Nephron (organoid): Measurements from ENCODE around the gene PLEKHA3.

ENCODE experiments used
- H3K27ac Mint-ChIP-seq, 3 experiments: 2 replicates each; pipeline ENCODE4 v1.8.0; 2020; ENCODE audit warnings: mixed read lengths in 3 of 3, mild to moderate bottlenecking in 2 of 3, moderate library complexity in 1 of 3
- H3K27me3 Mint-ChIP-seq: 2 replicates; pipeline ENCODE4 v1.8.0; 2021; ENCODE audit warnings: low read depth, mild to moderate bottlenecking, moderate library complexity, mixed read lengths
- H3K36me3 Mint-ChIP-seq: 2 replicates; pipeline ENCODE4 v1.8.0; 2020; ENCODE audit warnings: low read depth, mixed read lengths
- H3K4me1 Mint-ChIP-seq: 2 replicates; pipeline ENCODE4 v1.8.0; 2020; ENCODE audit warnings: mixed read lengths
- H3K4me3 Mint-ChIP-seq, 3 experiments: 2 replicates each; pipeline ENCODE4 v1.8.0; 2020; ENCODE audit warnings: mild to moderate bottlenecking in 3 of 3, mixed read lengths in 3 of 3, moderate library complexity in 2 of 3
- H3K9me3 Mint-ChIP-seq: 2 replicates; pipeline ENCODE4 v1.8.0; 2020; ENCODE audit warnings: mixed read lengths
- TF ChIP-seq, protein P1 (sequence below), 3 experiments: fragments of 200-600 bp; sonication (generic); IDR thresholded peaks; one replicate each; pipeline ENCODE4 v1.5.0; 2021; ENCODE audit warnings: antibody characterized with exemption in 3 of 3; ENCODE audit not compliant: unreplicated experiment in 3 of 3

The PLEKHA3 gene

DNA sequence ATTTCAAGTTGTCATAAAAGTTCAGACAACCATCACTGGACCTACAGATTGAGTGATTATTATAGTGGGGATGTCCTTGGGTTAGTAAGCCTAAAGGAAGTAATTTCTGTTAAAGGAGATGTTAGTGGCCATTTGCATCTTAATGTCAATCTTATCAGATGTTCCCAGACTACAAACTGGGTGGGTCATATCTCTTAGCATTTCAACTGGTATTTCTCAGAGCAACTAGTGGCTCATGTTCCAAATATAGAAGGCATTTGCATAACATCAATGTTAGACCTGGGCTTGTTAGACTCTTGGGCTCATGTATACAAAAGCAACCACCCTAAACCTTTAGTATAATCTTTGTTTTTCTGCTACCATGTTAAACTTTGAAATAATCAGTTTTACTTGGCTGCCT is 17.9 kb downstream of the PLEKHA3 start:
- no peaks in the 10 kb centered on the region for H3K9me3 Mint-ChIP-seq
- H3K4me1 Mint-ChIP-seq = no peaks in the 10 kb centered on the region
- no peaks in the 10 kb centered on the region for H3K27me3 Mint-ChIP-seq
- H3K4me3 Mint-ChIP-seq = no peak overlapping the region
- TF ChIP-seq, protein P1, sequence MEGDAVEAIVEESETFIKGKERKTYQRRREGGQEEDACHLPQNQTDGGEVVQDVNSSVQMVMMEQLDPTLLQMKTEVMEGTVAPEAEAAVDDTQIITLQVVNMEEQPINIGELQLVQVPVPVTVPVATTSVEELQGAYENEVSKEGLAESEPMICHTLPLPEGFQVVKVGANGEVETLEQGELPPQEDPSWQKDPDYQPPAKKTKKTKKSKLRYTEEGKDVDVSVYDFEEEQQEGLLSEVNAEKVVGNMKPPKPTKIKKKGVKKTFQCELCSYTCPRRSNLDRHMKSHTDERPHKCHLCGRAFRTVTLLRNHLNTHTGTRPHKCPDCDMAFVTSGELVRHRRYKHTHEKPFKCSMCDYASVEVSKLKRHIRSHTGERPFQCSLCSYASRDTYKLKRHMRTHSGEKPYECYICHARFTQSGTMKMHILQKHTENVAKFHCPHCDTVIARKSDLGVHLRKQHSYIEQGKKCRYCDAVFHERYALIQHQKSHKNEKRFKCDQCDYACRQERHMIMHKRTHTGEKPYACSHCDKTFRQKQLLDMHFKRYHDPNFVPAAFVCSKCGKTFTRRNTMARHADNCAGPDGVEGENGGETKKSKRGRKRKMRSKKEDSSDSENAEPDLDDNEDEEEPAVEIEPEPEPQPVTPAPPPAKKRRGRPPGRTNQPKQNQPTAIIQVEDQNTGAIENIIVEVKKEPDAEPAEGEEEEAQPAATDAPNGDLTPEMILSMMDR (IDR thresholded peaks at IDR 0.05; ENCODE audit: unreplicated experiment in 3 of 3) = no peak
- no peak overlapping the region for H3K27ac Mint-ChIP-seq
- peaks cover 72% of the 10 kb centered on the region for H3K36me3 Mint-ChIP-seq

DNA sequence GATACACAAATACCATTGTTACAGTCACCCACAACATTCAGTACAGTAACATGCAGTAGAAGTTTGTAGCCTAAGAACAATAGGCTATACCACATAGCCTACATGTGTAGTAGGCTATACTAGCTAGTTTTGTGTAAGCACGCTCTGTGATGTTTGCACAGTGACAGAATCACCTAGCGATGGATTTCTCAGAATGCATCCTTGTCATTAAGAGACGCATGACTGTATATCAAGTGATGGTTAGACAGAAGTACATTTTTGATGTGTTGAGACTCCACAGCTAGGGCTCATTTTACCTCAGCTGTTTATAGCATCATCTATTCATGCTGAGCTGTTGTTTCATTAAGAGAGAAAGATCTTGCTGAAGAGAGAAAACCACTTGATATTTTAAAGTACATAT is 19.4 kb downstream of the PLEKHA3 start:
- peaks cover 69% of the 10 kb centered on the region for H3K36me3 Mint-ChIP-seq
- H3K4me3 Mint-ChIP-seq = no peak overlapping the region
- no peaks in the 10 kb centered on the region for H3K9me3 Mint-ChIP-seq
- TF ChIP-seq, protein P1 (IDR thresholded peaks at IDR 0.05; ENCODE audit: unreplicated experiment in 3 of 3) = no peak
- H3K4me1 Mint-ChIP-seq = no peaks in the 10 kb centered on the region
- H3K27ac Mint-ChIP-seq = no peak overlapping the region
- no peaks in the 10 kb centered on the region for H3K27me3 Mint-ChIP-seq

DNA sequence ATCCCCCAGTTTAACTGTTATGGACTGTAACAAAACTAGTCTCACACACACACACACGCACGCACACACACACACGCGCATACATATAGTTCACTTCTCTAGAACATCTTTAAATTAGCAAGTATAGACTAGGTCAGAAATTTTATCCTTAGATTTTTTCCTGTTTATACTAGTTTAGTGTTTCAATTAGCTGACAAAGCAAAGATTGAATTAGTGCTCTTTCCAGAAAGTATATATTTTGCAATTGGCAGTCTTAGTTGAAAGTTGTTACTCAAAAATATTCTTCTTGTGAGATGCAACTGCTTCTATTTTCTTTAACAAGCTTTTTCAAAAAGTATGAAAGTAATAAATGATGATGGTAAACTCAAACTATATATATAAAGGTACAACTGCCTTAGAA is 22.5 kb downstream of the PLEKHA3 start:
- no peaks in the 10 kb centered on the region for H3K27me3 Mint-ChIP-seq
- no peaks in the 10 kb centered on the region for H3K9me3 Mint-ChIP-seq
- no peaks in the 10 kb centered on the region for H3K4me1 Mint-ChIP-seq
- no peak overlapping the region for H3K4me3 Mint-ChIP-seq
- TF ChIP-seq, protein P1 (IDR thresholded peaks at IDR 0.05; ENCODE audit: unreplicated experiment in 3 of 3) = no peak
- no peak overlapping the region for H3K27ac Mint-ChIP-seq
- peaks cover 45% of the 10 kb centered on the region for H3K36me3 Mint-ChIP-seq

DNA sequence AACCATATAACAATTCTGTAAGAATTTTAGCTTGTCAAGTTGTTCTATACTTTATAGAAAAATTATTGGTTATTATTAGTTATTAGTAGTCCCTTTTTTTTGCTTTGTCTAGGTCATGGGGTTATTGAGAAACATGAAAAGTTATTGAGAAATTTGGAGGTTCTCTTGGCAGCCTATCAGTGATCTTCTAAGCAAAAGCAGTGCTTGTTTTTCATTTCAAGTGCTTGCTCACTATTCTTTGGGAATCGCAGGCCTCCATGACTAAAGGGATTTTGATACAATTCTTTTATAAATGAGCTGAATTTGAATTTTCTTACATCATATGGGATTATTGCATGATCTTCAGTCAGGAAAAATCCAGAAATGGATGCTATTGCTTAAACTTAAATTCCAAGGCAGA is 25.8 kb downstream of the PLEKHA3 start:
- H3K27ac Mint-ChIP-seq = no peak overlapping the region
- no peaks in the 10 kb centered on the region for H3K9me3 Mint-ChIP-seq
- no peak overlapping the region for H3K4me3 Mint-ChIP-seq
- no peaks in the 10 kb centered on the region for H3K27me3 Mint-ChIP-seq
- TF ChIP-seq, protein P1 (IDR thresholded peaks at IDR 0.05; ENCODE audit: unreplicated experiment in 3 of 3) = no peak
- peaks cover 32% of the 10 kb centered on the region for H3K36me3 Mint-ChIP-seq
- no peaks in the 10 kb centered on the region for H3K4me1 Mint-ChIP-seq

DNA sequence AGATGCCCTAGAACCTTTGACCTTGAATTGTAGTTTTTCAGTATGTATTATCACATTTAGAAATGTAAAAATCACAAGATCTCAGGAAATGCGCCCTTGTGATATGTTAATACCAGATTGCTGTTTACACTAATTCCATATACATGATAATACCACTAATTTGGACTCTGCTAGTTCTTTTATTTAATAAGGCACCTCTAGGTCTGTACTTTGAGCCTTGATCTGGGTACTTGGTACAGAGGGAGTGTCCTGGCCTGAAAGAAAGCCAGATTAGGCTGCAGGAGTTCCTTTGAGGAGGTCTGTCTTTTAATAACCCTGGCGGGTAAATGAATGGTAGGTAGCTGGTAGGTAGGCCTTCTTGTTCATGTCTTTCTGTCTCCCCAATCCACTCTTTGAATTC is 26.3 kb downstream of the PLEKHA3 start:
- no peaks in the 10 kb centered on the region for H3K9me3 Mint-ChIP-seq
- TF ChIP-seq, protein P1 (IDR thresholded peaks at IDR 0.05; ENCODE audit: unreplicated experiment in 3 of 3) = no peak

DNA sequence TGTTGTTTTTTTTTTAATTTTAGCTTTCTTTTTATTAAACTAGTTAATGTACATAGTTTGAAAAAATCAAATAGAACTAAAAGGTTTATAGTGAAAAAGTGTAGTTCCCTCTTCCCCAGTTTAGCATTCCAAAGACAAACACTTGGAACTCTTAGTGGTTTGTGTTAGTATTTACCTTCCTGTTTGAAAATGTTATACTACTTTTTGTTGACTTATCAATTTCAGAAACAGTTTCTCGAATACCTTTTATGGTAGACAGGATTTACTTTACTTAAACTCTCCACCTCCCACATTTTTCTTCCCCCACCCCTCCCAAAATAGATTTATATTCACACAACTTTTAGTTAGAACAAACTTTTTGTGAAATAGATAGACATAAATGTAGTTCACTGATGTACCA is 26.7 kb downstream of the PLEKHA3 start:
- H3K36me3 Mint-ChIP-seq = peaks cover 26% of the 10 kb centered on the region
- TF ChIP-seq, protein P1 (IDR thresholded peaks at IDR 0.05; ENCODE audit: unreplicated experiment in 3 of 3) = no peak
- H3K4me1 Mint-ChIP-seq = no peaks in the 10 kb centered on the region
- no peak overlapping the region for H3K27ac Mint-ChIP-seq
- no peaks in the 10 kb centered on the region for H3K27me3 Mint-ChIP-seq
- H3K4me3 Mint-ChIP-seq = no peak overlapping the region
- no peaks in the 10 kb centered on the region for H3K9me3 Mint-ChIP-seq

More for the DNA sequence above, 26.3 kb downstream of the PLEKHA3 start:
- Mint-ChIP-seq H3K4me1 (no peaks in the 10 kb centered on the region), H3K4me3 (no peak overlapping the region), H3K27ac (no peak overlapping the region), H3K36me3 (peaks cover 31% of the 10 kb centered on the region), H3K27me3 (no peaks in the 10 kb centered on the region)
